Esophagus muscularis mucosa (tissue), 4 donors: ENCODE data around the gene ATF7. TPM values are rescaled to one million over a fixed set of nuclear protein-coding genes. Genes with fewer than 3 reads are reported as not detected.

Experiments used
- DNase-seq: peaks from one replicate; pipeline ENCODE4 v3.0.0-alpha.2; 2017; ENCODE audit errors: extremely low spot score
- H3K27ac ChIP-seq, 4 donors: fragments of 200-600 bp; sonication (generic); replicated peaks in 1 of 4; 1 replicate in 3 of 4; 2 replicates in 1 of 4; pipeline ENCODE4 v1.5.1; 2016 to 2019; ENCODE audit warnings: mild to moderate bottlenecking in 1 of 4
- H3K27me3 ChIP-seq, 4 donors: fragments of 200-600 bp; sonication (generic); one replicate each; pipeline versions ENCODE4 v1.5.1 to v1.6.0; 2016 to 2019
- H3K36me3 ChIP-seq, 4 donors: fragments of 200-600 bp; sonication (generic); one replicate each; pipeline ENCODE4 v1.5.1; 2016 to 2019
- H3K4me1 ChIP-seq, 4 donors: fragments of 200-600 bp; sonication (generic); one replicate each; pipeline ENCODE4 v1.5.1; 2016 to 2019
- H3K4me3 ChIP-seq, 4 donors: fragments of 200-600 bp; sonication (generic); 1 replicate in 2 of 4; 2 replicates in 2 of 4; pipeline ENCODE4 v1.5.1; 2016 to 2019; ENCODE audit warnings: mild to moderate bottlenecking in 4 of 4, moderate library complexity in 1 of 4
- H3K9me3 ChIP-seq, 4 donors: fragments of 200-600 bp; sonication (generic); 1 replicate in 3 of 4; 2 replicates in 1 of 4; pipeline ENCODE4 v1.5.1; 2016 to 2019
- CTCF ChIP-seq, 3 experiments: fragments of 200-600 bp in 2 of 3; fragments of 450-650 bp in 1 of 3; sonication (generic) in 2 of 3; IDR thresholded peaks; one replicate each; pipeline ENCODE4 v1.5.1; 2017 to 2019; ENCODE audit warnings: antibody characterized with exemption in 3 of 3, mild to moderate bottlenecking in 2 of 3, moderate library complexity in 1 of 3
- EP300 ChIP-seq: sonication (generic); formaldehyde crosslinking; IDR thresholded peaks from one replicate; pipeline ENCODE4 v1.6.1; 2017; ENCODE audit warnings: antibody characterized with exemption
- POLR2A ChIP-seq: fragments of 450-650 bp; IDR thresholded peaks from one replicate; pipeline ENCODE4 v1.6.1; 2017; ENCODE audit warnings: antibody characterized with exemption, moderate library complexity, mild to moderate bottlenecking, low read depth
- POLR2AphosphoS5 ChIP-seq, 2 donors: sonication (generic); formaldehyde crosslinking; IDR thresholded peaks; one replicate each; pipeline ENCODE4 v1.6.1; 2017; ENCODE audit warnings: antibody characterized with exemption in 2 of 2
- WGBS: methylation state at CpG from one replicate; pipeline ENCODE4 v1.1.5; 2018; 5-methylcytosine and 5-hydroxymethylcytosine counted together
- intact Hi-C: fragments of 100-400 bp; cut with DNase I; formaldehyde crosslinking; loops from one replicate; pipeline ENCODE4 v1.15.1; 2023
- total RNA-seq, 4 donors: library from RNA; depleted of rRNA; stranded (reverse); fragments of >200 nt; gene quantifications; one replicate each; pipeline versions ENCODE4 v1.1.0 to v1.2.1, GENCODE V29; 2016

ATF7 gene
- total RNA-seq, 4 donors from 2014 or later: 23.5 to 43.6 (median 37.1) TPM

GRCh38 chr12:53631721-53632120 is 5.5 kb upstream of the ATF7 start:
- intact Hi-C loops: no loop called here
- no peaks in the 10 kb centered on the region for H3K9me3 ChIP-seq
- no peak overlapping the region for H3K27ac ChIP-seq
- H3K4me1 ChIP-seq: peaks cover 3 to 5% (median 4%) of the 10 kb centered on the region in 4 donors
- H3K27me3 ChIP-seq: no peaks in the 10 kb centered on the region
- peak; percentile 26 for DNase-seq
- H3K36me3 ChIP-seq: no peaks in the 10 kb centered on the region
- TF ChIP-seq EP300: no peak
- TF ChIP-seq CTCF (IDR thresholded peaks at IDR 0.05): no peak
- no peak for TF ChIP-seq POLR2AphosphoS5 (IDR thresholded peaks at IDR 0.05)
- no peak for TF ChIP-seq POLR2A
- no peak overlapping the region for H3K4me3 ChIP-seq
- 80% methylated on average over 1 of the region's 1 CpG for WGBS

GRCh38 chr12:53627919-53628318 is 1.7 kb upstream of the ATF7 start:
- no peak overlapping the region for H3K27ac ChIP-seq
- H3K4me3 ChIP-seq: no peak overlapping the region
- H3K4me1 ChIP-seq: peaks cover 21 to 34% (median 31%) of the 10 kb centered on the region in 4 donors
- no peaks in the 10 kb centered on the region for H3K27me3 ChIP-seq
- H3K36me3 ChIP-seq: no peaks in the 10 kb centered on the region
- DNase-seq: peak; percentile 79
- no peak for TF ChIP-seq POLR2AphosphoS5 (IDR thresholded peaks at IDR 0.05)
- TF ChIP-seq POLR2A: no peak
- no peak for TF ChIP-seq CTCF (IDR thresholded peaks at IDR 0.05)
- no peak for TF ChIP-seq EP300
- intact Hi-C loops: loop anchor here (5.0 kb wide), 1 partner anchor 49 kb away; the partner anchor contains the start of gene ATP5MC2
- no peaks in the 10 kb centered on the region for H3K9me3 ChIP-seq
- 88% methylated on average over 11 of the region's 11 CpGs for WGBS

GRCh38 chr12:53626702-53627169 is 554 bp upstream of the ATF7 start:
- no peak for TF ChIP-seq CTCF (IDR thresholded peaks at IDR 0.05)
- TF ChIP-seq POLR2A: no peak
- no peak for TF ChIP-seq EP300
- no peak for TF ChIP-seq POLR2AphosphoS5 (IDR thresholded peaks at IDR 0.05)
- no peaks in the 10 kb centered on the region for H3K9me3 ChIP-seq
- H3K27ac ChIP-seq: peak overlapping the region; percentile 86 to 92 (median 92)
- no peak for DNase-seq
- H3K4me3 ChIP-seq: peak overlapping the region; percentile 61 to 91 (median 68)
- intact Hi-C loops: loop anchor here (5.0 kb wide), 1 partner anchor 51 kb away; the partner anchor contains the start of gene ATP5MC2
- H3K36me3 ChIP-seq: no peaks in the 10 kb centered on the region
- WGBS: 25% methylated on average over 6 of the region's 6 CpGs
- peaks cover 27 to 46% (median 42%) of the 10 kb centered on the region in 4 donors for H3K4me1 ChIP-seq
- H3K27me3 ChIP-seq: no peaks in the 10 kb centered on the region

- Histone ChIP-seq H3K36me3 (no peaks in the 10 kb centered on the region), H3K4me3 (peak overlapping the region; percentile 61 to 91 (median 68)), H3K4me1 (peaks cover 36 to 59% (median 54%) of the 10 kb centered on the region in 4 donors), H3K27me3 (no peaks in the 10 kb centered on the region), H3K27ac (peak overlapping the region; percentile 86 to 92 (median 92)), H3K9me3 (no peaks in the 10 kb centered on the region)
- no peak for TF ChIP-seq POLR2AphosphoS5 (IDR thresholded peaks at IDR 0.05)
- TF ChIP-seq POLR2A: no peak
- no peak for TF ChIP-seq CTCF (IDR thresholded peaks at IDR 0.05)
- no peak for TF ChIP-seq EP300
- no peak for DNase-seq
- WGBS: 12% methylated on average over 5 of the region's 5 CpGs
- intact Hi-C loops: loop anchor here (5.0 kb wide), 1 partner anchor 52 kb away; the partner anchor contains the start of gene ATP5MC2
These were observed 723 bp downstream of the ATF7 start for GRCh38 chr12:53625373-53625945.
